OCI-LY7 (cell line): ENCODE measurements around the gene TACO1. TPM values are rescaled to one million over a fixed set of nuclear protein-coding genes. Genes with fewer than 3 reads are reported as not detected.

Experiments
- BruUV-seq: library from RNA; stranded (reverse); fragments of 400-500 nt; replicated peaks from 2 replicates; lab custom pipeline; 2021; lab: Mats Ljungman, UMichigan
- CTCF ChIA-PET: fragments of 300-600 bp; sonication (Branson Sonifier 250); formaldehyde crosslinking; loops from one replicate; lab custom pipeline; 2022; ENCODE audit warnings: antibody characterized with exemption; ENCODE audit not compliant: unreplicated experiment; lab: Charles Lee
- POLR2A ChIA-PET: fragments of 300-600 bp; sonication (Branson Sonifier 250); formaldehyde crosslinking; loops from one replicate; lab custom pipeline; 2022; ENCODE audit warnings: antibody characterized with exemption; lab: Charles Lee
- DNase-seq: peaks from one replicate; pipeline ENCODE4 v3.0.0-alpha.2; 2015; ENCODE audit warnings: low spot score
- H2AFZ ChIP-seq: fragments of 200-600 bp; sonication (generic), shearing (Covaris generic); 2 replicates; pipeline ENCODE4 v1.6.1; 2014; ENCODE audit warnings: mild to moderate bottlenecking, antibody characterized with exemption, low read length, moderate library complexity
- H3K27ac ChIP-seq: fragments of 200-600 bp; sonication (generic); 2 replicates; pipeline ENCODE4 v1.5.1; 2014; ENCODE audit warnings: mixed run types, low read depth, mild to moderate bottlenecking, moderate library complexity, low read length, inconsistent platforms; ENCODE audit not compliant: poor library complexity, severe bottlenecking
- H3K36me3 ChIP-seq: fragments of 200-600 bp; sonication (generic); 2 replicates; pipeline ENCODE4 v1.6.1; 2014; ENCODE audit warnings: mild to moderate bottlenecking, antibody characterized with exemption, low read length, moderate library complexity, mixed read lengths; ENCODE audit not compliant: insufficient read depth
- H3K4me1 ChIP-seq: fragments of 200-600 bp; sonication (generic); 2 replicates; pipeline ENCODE4 v1.5.1; 2014; ENCODE audit warnings: mild to moderate bottlenecking, low read length; ENCODE audit not compliant: insufficient read depth, poor library complexity, severe bottlenecking
- H3K4me2 ChIP-seq: fragments of 200-600 bp; sonication (generic); 2 replicates; pipeline ENCODE4 v1.6.1; 2014; ENCODE audit warnings: mild to moderate bottlenecking, low read length
- H3K4me3 ChIP-seq: fragments of 200-600 bp; sonication (generic); 2 replicates; pipeline ENCODE4 v1.5.1; 2014; ENCODE audit warnings: mild to moderate bottlenecking, low read depth, low read length; ENCODE audit not compliant: poor library complexity, severe bottlenecking
- H3K79me2 ChIP-seq: fragments of 200-600 bp; sonication (generic); 2 replicates; pipeline ENCODE4 v1.6.1; 2016; ENCODE audit warnings: low read depth, mild to moderate bottlenecking, low read length, moderate library complexity, mixed read lengths; ENCODE audit not compliant: insufficient read depth
- H3K9me2 ChIP-seq: fragments of 200-600 bp; sonication (generic); 2 replicates; pipeline ENCODE4 v1.6.1; 2016; ENCODE audit warnings: mild to moderate bottlenecking, low read length, mixed read lengths; ENCODE audit not compliant: insufficient read depth
- H3K9me3 ChIP-seq: fragments of 200-600 bp; sonication (generic); 2 replicates; pipeline ENCODE4 v1.6.1; 2014; ENCODE audit warnings: mild to moderate bottlenecking, mixed run types, low read length, mixed read lengths
- H4K20me1 ChIP-seq: fragments of 200-600 bp; sonication (generic); 2 replicates; pipeline ENCODE4 v1.6.1; 2014; ENCODE audit warnings: mild to moderate bottlenecking, antibody characterized with exemption, low read length, moderate library complexity, mixed read lengths; ENCODE audit not compliant: insufficient read depth
- CTCF ChIP-seq: fragments of 200-600 bp; sonication (generic); conservative IDR thresholded peaks from 2 replicates; pipeline ENCODE4 v1.5.1; 2014; ENCODE audit warnings: mild to moderate bottlenecking, antibody characterized with exemption, low read length, moderate library complexity, mixed read lengths
- EZH2phosphoT487 ChIP-seq: fragments of 200-600 bp; sonication (generic); IDR thresholded peaks from 2 replicates; pipeline ENCODE4 v1.6.1; 2018; ENCODE audit warnings: low read depth, borderline replicate concordance, mild to moderate bottlenecking, mixed run types, antibody characterized with exemption, low read length, moderate library complexity, mixed read lengths
- intact Hi-C: fragments of 100-400 bp; cut with micrococcal nuclease; formaldehyde crosslinking; loops from one replicate; pipeline ENCODE4 v1.10.0; 2022; ENCODE audit not compliant: unreplicated experiment
- total RNA-seq, 2 experiments: library from RNA; depleted of rRNA in 1 of 2; stranded (reverse); fragments of >200 nt in 1 of 2; shearing (Covaris generic) in 1 of 2; gene quantifications; 2 replicates each; pipeline ENCODE4 v1.2.3, GENCODE V29; 2014 to 2022

TACO1 gene
- total RNA-seq, 2 experiments from 2014 or later, result 13.4 to 26.0 TPM

- Histone ChIP-seq H3K4me1 (peaks cover 26% of the 10 kb centered on the region), H3K79me2 (peaks cover 22% of the 10 kb centered on the region), H3K4me3 (peak within 1 kb of the TSS; percentile 75), H3K36me3 (no peaks in the 10 kb centered on the region), H2AFZ (peak within 1 kb of the TSS; percentile 74), H3K9me3 (no peaks in the 10 kb centered on the region), H4K20me1 (no peaks in the 10 kb centered on the region), H3K9me2 (no peaks in the 10 kb centered on the region), H3K27ac (peak within 1 kb of the TSS; percentile 43), H3K4me2 (peak within 1 kb of the TSS; percentile 98)
- DNase-seq, result peak; percentile 100
- intact Hi-C loops, result loop anchor here (1.0 to 10.0 kb wide), 4 partner anchors 71 to 153 kb away; partner anchors contain the start of genes CCDC47, DCAF7, DDX42 and STRADA
- BruUV-seq, result no TSS peak
- POLR2A ChIA-PET, result interaction anchor here (0.6 to 1.5 kb wide), 12 partner anchors 10 to 120 kb away, joined by 3 to 11 read pairs (median 4); no protein-coding TSS in a partner anchor
- CTCF ChIA-PET, result interaction anchor here (0.6 to 1.2 kb wide), 3 partner anchors 10 to 524 kb away, joined by 3 to 5 read pairs (median 5); no protein-coding TSS in a partner anchor
- TF ChIP-seq CTCF, result peak; percentile 52; the same call in 1 of the 2 replicates
- TF ChIP-seq EZH2phosphoT487, result no peak
Measured at GRCh38 chr17:63621684-63622573, 21.2 kb downstream of the TACO1 start, which contains the start of gene MAP3K3. MAP3K3 (plus strand) TSS chr17:63622417; CDS start chr17:63622760, 343 bp downstream.

- no TSS peak for BruUV-seq
- intact Hi-C loops, result loop anchor here (1.0 to 10.0 kb wide), 4 partner anchors 72 to 152 kb away; partner anchors contain the start of genes CCDC47, DCAF7, DDX42 and STRADA
Measured at GRCh38 chr17:63622574-63623390, 22.1 kb downstream of the TACO1 start.

More at GRCh38 chr17:63622574-63623390, 22.1 kb downstream of the TACO1 start:
- Histone ChIP-seq H3K4me1 (peaks cover 26% of the 10 kb centered on the region), H3K27ac (peak overlapping the region; percentile 23), H3K4me2 (peak overlapping the region; percentile 98), H2AFZ (peak overlapping the region; percentile 56; the same call in 1 of the 2 replicates), H3K9me2 (no peaks in the 10 kb centered on the region), H3K9me3 (no peaks in the 10 kb centered on the region), H3K79me2 (peaks cover 22% of the 10 kb centered on the region), H3K36me3 (no peaks in the 10 kb centered on the region), H4K20me1 (no peaks in the 10 kb centered on the region), H3K4me3 (peak overlapping the region; percentile 75)
- POLR2A ChIA-PET, result interaction anchor here (0.7 to 1.5 kb wide), 6 partner anchors 11 to 1513 kb away, joined by 3 to 11 read pairs (median 4); no protein-coding TSS in a partner anchor
- CTCF ChIA-PET, result interaction anchor here (1.2 kb wide), 1 partner anchor 11 kb away, joined by 5 read pairs; no protein-coding TSS in a partner anchor
- TF ChIP-seq CTCF (no peak), EZH2phosphoT487 (no peak)
- peak; percentile 55 for DNase-seq
